Measurements from ENCODE around the gene POGLUT2.

POGLUT2 gene

DNA sequence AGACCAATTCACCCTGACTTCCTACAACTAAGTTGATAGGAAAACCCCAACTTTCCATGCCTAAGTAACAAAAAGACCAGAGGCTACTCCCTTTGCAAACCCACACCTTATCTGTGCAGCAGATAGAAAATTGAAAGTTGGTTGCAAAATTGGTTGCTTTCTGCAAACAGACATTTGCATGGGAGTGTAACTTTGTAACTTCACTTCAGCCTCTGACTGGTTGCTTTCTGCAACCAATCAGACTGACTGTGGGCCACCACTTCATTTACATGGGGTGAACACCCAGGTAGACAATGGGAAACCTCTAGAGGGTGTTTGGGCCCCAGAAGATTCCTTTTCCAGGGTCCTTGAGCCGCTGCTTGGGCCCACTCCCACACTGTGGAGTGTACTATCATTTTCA is 35.0 kb downstream of the POGLUT2 start:
- no peak for DNase-seq

DNA sequence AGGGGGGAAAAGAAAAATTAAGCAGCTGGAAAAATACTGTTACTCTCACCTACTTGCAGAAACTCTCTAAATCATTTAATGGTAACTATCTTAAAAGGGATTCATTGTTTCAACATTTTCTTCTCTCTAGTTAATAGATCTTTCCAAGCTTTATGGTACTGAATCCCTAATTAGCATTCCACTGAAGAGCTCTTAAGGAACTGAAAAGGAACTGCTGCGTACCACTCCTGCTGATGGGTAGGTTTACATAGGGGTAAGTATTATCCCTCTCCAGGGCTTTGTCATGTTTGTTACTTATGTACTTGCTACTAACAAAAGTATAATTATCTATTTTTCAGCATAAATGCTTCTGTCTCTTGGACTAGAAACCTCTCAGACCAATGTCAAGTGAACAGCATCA is 37.7 kb downstream of the POGLUT2 start:
- DNase-seq: no peak

DNA sequence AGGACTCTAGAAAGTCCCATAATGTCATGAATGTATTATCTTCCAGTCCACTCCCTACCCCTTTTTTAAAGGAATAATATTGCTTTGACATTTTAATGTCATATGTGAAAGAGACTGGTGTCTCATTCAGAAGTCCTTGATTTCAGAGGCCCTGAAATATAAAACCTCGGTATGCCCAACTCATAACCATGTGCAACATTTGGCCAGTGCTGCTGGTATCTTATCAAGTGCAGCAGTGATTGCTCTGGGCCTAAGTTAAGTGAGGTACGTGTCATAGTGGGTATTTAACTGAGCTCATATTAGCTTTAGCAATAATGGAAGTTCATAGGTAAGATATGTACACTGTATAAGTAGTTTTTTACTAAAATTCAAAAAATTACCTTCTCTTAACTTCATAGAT is 39.9 kb downstream of the POGLUT2 start:
- no peak for DNase-seq

DNA sequence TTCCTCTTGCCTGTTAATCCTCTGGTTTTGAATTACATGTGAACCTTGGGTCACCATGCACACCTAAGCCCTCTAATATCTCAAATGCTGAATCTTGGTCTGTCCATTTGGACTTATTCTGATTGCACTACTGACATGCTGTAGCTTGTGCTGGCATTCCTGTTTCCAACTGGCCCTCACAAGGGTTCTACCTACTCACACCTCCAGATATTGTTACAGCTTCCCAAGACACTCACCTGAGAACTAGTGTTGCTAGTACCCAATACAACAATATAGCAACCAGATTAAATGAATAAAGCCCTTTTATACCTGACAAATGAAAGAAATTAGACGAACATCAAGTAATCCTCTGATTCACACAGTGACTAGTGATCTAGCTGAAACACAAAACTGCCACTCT is 41.8 kb downstream of the POGLUT2 start:
- no peak for DNase-seq

DNA sequence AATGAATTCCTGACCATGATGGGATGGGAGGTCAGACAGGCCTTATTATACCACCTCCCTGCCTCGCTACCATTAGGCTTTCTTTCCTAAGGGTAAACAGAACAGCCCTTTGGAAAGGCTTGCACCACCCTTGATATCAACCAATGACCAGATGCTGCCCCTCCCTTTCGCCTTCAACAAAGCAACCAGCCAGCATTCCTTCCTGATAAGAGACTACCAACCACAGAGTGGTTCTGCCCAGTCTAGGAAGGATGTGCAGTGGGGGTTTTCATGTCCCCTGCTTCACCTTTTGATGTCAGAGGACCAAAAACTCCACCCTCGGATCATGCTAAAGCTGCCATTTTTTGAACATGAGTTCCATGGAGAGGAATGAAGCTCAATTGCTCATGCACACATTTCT is 46.9 kb downstream of the POGLUT2 start:
- DNase-seq: no peak

DNA sequence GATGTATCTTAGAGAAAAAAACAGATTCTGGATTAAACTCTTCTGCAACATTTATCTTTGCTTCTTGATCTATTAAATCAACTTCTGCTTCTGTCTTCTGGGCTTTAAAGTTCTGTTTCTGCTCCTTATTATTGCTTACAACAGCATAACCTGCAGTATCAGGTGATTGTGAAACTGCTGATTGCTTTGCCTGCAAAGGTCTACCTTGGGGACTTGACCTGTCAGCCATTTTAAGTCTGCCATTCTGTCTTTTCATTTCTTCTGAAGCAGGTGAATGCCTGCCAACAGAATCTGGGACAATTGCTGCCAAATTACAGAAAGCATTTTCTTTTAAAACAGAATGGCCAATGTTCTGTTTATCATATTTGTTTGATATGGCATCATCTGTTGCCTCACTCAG is 56.3 kb downstream of the POGLUT2 start:
- no peak for DNase-seq

DNA sequence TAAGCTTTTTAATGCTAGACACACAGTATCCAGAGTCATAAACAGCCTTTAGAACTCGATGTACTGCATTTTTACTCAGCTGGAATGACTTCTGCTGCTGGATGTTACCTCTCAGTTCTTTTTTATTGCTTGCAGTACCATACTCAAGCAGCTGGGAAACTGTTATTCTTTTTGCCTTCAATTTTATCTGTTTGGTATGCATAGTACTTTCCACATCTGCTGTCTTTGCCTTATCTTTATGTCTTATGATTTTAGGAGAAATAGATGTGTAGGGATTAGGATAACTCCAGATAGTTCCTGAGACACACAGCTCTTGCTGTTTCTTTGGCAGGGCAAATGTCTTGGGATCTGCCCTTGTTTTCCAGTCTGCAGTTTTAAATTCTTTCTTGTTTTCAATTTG is 56.7 kb downstream of the POGLUT2 start:
- no peak for DNase-seq

Measured in GOT3 (cell line).